ENCODE data around the gene GPR37.

DNA sequence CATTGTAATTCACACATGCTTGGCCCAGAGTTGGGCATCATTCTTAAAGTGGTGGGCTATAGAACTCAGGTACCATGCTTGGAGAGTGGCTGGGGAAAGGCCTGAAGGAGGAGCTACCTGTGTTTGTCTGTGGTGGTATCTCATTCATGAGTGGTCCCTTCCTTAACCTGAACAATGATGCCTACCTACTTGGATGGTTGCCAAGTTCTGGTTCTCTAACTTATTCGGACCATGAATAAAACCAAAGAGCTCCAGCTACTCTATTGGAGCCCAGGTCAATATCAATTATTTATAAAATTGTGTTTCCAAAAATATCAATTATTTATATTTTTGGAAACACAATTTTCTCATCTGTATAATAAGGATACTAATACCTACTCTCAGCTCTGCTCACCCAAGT is 2.9 kb upstream of the GPR37 start:
- TF ChIP-seq, protein P1, sequence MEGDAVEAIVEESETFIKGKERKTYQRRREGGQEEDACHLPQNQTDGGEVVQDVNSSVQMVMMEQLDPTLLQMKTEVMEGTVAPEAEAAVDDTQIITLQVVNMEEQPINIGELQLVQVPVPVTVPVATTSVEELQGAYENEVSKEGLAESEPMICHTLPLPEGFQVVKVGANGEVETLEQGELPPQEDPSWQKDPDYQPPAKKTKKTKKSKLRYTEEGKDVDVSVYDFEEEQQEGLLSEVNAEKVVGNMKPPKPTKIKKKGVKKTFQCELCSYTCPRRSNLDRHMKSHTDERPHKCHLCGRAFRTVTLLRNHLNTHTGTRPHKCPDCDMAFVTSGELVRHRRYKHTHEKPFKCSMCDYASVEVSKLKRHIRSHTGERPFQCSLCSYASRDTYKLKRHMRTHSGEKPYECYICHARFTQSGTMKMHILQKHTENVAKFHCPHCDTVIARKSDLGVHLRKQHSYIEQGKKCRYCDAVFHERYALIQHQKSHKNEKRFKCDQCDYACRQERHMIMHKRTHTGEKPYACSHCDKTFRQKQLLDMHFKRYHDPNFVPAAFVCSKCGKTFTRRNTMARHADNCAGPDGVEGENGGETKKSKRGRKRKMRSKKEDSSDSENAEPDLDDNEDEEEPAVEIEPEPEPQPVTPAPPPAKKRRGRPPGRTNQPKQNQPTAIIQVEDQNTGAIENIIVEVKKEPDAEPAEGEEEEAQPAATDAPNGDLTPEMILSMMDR (IDR thresholded peaks at IDR 0.05) = no peak
- no peak for TF ChIP-seq POLR2A (IDR thresholded peaks at IDR 0.05)
